ENCODE results near the gene C10orf90.

GRCh38 chr10:126544565-126544964, 125.9 kb downstream of the C10orf90 start:
- no peak for TF ChIP-seq CREB5 (CRISPR knock-in tag; IDR thresholded peaks at IDR 0.05; ENCODE audit: low read depth)
- TF ChIP-seq RARB (CRISPR knock-in tag; IDR thresholded peaks at IDR 0.05), result no peak
- no peak for TF ChIP-seq SNAI2 (CRISPR knock-in tag; IDR thresholded peaks at IDR 0.05)
- no peak for TF ChIP-seq PATZ1 (CRISPR knock-in tag; IDR thresholded peaks at IDR 0.05; ENCODE audit: borderline replicate concordance)
- TF ChIP-seq TCF4 (CRISPR knock-in tag; IDR thresholded peaks at IDR 0.05; ENCODE audit: borderline replicate concordance), result no peak
- no peak for TF ChIP-seq ARNTL (CRISPR knock-in tag; IDR thresholded peaks at IDR 0.05; ENCODE audit: borderline replicate concordance, low read depth)
- no peak for TF ChIP-seq ZNF565 (CRISPR knock-in tag; conservative IDR thresholded peaks at IDR 0.05; ENCODE audit: low read depth)
- no peak for TF ChIP-seq BACH2 (CRISPR knock-in tag; IDR thresholded peaks at IDR 0.05; ENCODE audit: borderline replicate concordance)
- TF ChIP-seq GLIS3 (CRISPR knock-in tag; IDR thresholded peaks at IDR 0.05), result no peak
